ENCODE data around the gene CALHM4. TPM values are rescaled to one million over a fixed set of nuclear protein-coding genes. Genes with fewer than 3 reads are reported as not detected.

The CALHM4 gene
- total RNA-seq, 1 donor from 2014 or later, result not detected

DNA sequence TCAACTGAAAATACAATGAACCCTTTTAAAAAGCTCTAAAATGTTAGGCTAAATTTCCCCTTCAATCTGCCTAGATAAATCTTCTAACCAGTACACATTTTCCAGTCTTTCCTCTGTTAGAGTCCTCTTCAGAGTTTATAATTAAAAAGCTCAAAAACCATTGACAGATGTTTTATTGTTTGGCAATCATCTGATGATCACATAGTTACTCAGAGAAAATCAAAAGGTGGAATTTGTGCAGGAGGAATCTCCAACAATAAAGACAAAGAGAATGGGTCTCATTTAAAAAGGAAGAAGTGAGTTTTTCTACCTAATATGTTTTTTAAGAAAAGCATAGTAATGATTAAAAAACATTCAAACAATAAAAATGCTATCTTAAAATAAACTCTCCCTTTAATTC is 11.1 kb upstream of the CALHM4 start:
- intact Hi-C loops (cut with DNase I), result no loop called here
- no peaks in the 10 kb centered on the region for H3K36me3 ChIP-seq
- DNase-seq (ENCODE audit: low spot score in 2 of 2), result no peak
- H3K27me3 ChIP-seq, result no peaks in the 10 kb centered on the region
- no peaks in the 10 kb centered on the region for H3K9me3 ChIP-seq
- H3K27ac ChIP-seq, result no peak overlapping the region
- TF ChIP-seq, protein P1, sequence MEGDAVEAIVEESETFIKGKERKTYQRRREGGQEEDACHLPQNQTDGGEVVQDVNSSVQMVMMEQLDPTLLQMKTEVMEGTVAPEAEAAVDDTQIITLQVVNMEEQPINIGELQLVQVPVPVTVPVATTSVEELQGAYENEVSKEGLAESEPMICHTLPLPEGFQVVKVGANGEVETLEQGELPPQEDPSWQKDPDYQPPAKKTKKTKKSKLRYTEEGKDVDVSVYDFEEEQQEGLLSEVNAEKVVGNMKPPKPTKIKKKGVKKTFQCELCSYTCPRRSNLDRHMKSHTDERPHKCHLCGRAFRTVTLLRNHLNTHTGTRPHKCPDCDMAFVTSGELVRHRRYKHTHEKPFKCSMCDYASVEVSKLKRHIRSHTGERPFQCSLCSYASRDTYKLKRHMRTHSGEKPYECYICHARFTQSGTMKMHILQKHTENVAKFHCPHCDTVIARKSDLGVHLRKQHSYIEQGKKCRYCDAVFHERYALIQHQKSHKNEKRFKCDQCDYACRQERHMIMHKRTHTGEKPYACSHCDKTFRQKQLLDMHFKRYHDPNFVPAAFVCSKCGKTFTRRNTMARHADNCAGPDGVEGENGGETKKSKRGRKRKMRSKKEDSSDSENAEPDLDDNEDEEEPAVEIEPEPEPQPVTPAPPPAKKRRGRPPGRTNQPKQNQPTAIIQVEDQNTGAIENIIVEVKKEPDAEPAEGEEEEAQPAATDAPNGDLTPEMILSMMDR (IDR thresholded peaks at IDR 0.05), result no peak
- H3K4me3 ChIP-seq, result no peak overlapping the region
- no peaks in the 10 kb centered on the region for H3K4me1 ChIP-seq

DNA sequence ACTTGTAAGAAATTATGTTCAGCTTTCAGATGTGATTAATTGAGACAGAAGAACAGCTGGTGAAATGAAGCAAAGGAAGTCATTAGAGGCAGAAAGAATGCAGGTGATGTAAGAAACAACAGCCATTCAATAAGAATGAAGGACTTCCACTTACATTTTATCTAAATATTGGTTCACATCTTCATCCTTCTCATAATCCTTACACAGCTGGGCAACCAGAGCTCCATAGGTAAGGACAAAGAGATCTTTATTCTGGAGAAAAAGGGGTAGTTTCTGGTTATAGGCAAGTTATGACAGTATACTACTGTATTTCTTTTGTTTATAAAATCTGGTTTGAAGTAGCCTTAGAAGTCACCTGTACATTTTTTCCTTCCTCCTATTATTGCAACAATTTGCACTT is 10.4 kb upstream of the CALHM4 start:
- no peak for DNase-seq (ENCODE audit: low spot score in 2 of 2)
- no peaks in the 10 kb centered on the region for H3K4me1 ChIP-seq
- H3K36me3 ChIP-seq, result no peaks in the 10 kb centered on the region
- H3K27ac ChIP-seq, result no peak overlapping the region
- no peak overlapping the region for H3K4me3 ChIP-seq
- no peaks in the 10 kb centered on the region for H3K9me3 ChIP-seq
- intact Hi-C loops (cut with DNase I), result no loop called here
- TF ChIP-seq, protein P1 (IDR thresholded peaks at IDR 0.05), result no peak
- no peaks in the 10 kb centered on the region for H3K27me3 ChIP-seq

DNA sequence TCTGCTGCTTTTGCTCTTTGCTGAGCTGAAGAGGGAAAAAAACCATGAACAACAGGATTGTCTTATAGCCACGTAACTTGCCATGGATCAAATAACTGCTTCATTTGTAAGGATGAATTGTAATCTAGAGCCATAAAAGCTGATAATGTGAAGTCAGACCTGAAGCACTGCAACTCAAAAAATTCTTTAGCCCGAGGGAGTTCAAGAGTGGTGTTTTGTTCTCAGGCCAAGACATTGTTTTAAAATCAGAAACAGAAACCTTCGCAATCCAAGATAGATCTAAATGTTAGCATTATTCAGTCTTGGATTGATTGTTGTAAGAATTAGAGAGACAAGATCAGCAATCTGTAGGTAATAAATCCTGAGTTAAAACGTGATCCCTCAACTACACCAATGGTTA is 7.9 kb upstream of the CALHM4 start, which contains the start of gene TRAPPC3L:
TRAPPC3L (minus strand) TSS at position 34 of the 400 bp plus-strand sequence. CDS start 170 bp downstream, outside the sequence.
- H3K9me3 ChIP-seq, result no peaks in the 10 kb centered on the region
- intact Hi-C loops (cut with DNase I), result no loop called here
- no peaks in the 10 kb centered on the region for H3K4me1 ChIP-seq
- TF ChIP-seq, protein P1 (IDR thresholded peaks at IDR 0.05), result no peak
- no peak for DNase-seq (ENCODE audit: low spot score in 2 of 2)
- no peaks in the 10 kb centered on the region for H3K27me3 ChIP-seq
- H3K27ac ChIP-seq, result no peak within 1 kb of the TSS
- H3K4me3 ChIP-seq, result no peak within 1 kb of the TSS
- H3K36me3 ChIP-seq, result no peaks in the 10 kb centered on the region

DNA sequence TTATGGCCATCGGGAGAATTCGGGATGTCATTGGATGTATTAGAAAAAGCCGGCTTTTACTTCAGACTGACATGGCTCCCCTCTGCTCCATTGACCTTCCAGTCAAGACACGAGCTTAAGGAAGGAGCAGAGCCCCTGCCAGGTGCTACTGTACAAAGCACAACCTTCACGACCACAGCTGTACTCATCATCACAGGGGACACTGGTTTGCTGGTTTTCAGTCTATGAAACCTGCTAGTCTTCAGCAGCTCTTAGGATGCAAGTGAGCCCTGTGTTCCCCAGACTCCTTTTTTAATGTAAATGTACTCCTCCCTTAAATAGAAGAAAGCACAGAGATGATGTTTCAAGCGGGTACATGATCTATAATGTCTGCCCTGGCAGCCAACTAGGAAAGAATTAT is 6.2 kb upstream of the CALHM4 start:
- TF ChIP-seq, protein P1 (IDR thresholded peaks at IDR 0.05), result no peak

DNA sequence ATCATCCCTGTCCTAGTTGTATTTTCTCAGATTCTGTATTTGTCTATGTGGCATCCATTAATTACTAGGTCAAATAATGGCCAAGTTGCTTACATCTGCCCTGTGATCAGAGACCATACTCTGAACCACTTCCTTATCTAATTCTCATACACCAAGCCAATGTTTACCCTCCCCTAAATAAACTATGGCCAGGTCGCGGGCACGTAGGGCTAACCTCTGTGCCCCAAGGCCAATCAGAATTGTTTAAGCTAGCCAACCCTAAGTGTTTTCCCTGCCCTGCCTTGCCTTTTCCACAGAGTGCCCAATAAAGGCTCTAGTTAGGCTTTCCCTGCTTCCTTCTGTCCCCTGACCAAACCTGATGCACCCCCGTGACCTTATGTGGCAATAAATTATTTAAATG is 2.8 kb upstream of the CALHM4 start:
- DNase-seq (ENCODE audit: low spot score in 2 of 2), result no peak
- TF ChIP-seq, protein P1 (IDR thresholded peaks at IDR 0.05), result no peak
- intact Hi-C loops (cut with DNase I), result no loop called here
- no peaks in the 10 kb centered on the region for H3K4me1 ChIP-seq
- H3K27ac ChIP-seq, result no peak overlapping the region
- no peaks in the 10 kb centered on the region for H3K9me3 ChIP-seq
- H3K27me3 ChIP-seq, result no peaks in the 10 kb centered on the region
- no peaks in the 10 kb centered on the region for H3K36me3 ChIP-seq
- no peak overlapping the region for H3K4me3 ChIP-seq

More for the DNA sequence above, 6.2 kb upstream of the CALHM4 start:
- no peak overlapping the region for H3K27ac ChIP-seq
- no peaks in the 10 kb centered on the region for H3K4me1 ChIP-seq
- DNase-seq (ENCODE audit: low spot score in 2 of 2), result no peak
- intact Hi-C loops (cut with DNase I), result no loop called here
- no peaks in the 10 kb centered on the region for H3K9me3 ChIP-seq
- H3K27me3 ChIP-seq, result no peaks in the 10 kb centered on the region
- H3K4me3 ChIP-seq, result no peak overlapping the region
- no peaks in the 10 kb centered on the region for H3K36me3 ChIP-seq

DNA sequence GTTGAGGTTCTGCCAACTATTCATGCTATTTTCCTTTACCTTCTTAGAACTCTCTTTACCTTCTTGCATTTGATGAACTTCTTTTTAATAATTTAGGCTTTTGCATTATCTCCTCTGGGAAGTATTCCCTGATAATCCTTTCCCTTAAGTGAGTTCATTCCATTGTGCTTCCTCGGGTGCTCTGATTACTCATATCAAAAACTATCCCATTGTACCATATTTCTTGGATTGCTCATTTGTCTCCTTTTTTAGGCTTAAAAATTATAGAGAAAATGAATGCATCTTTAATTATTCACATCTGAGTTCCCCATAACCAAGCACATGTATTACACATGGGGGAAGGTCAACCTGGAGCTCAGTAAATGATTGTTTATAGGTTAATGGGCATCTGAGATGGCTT is 2.5 kb downstream of the CALHM4 start:
- DNase-seq (ENCODE audit: low spot score in 2 of 2), result no peak
- intact Hi-C loops (cut with DNase I), result no loop called here
- Histone ChIP-seq H3K4me1 (no peaks in the 10 kb centered on the region), H3K9me3 (no peaks in the 10 kb centered on the region), H3K27me3 (no peaks in the 10 kb centered on the region), H3K36me3 (no peaks in the 10 kb centered on the region), H3K27ac (no peak overlapping the region), H3K4me3 (no peak overlapping the region)
- TF ChIP-seq, protein P1 (IDR thresholded peaks at IDR 0.05), result no peak

Measured in ascending aorta (tissue), 2 donors.